ENCODE data around the gene SLC7A7. TPM values are rescaled to one million over a fixed set of nuclear protein-coding genes. Genes with fewer than 3 reads are reported as not detected.
"Not testable (repeated sequence)": the region's sequence is repeated elsewhere in the genome, so short reads cannot be mapped to it uniquely, and the experiment has no call there.

The SLC7A7 gene
- total and polyA plus RNA-seq, 2 of the 13 experiments (the other 11 are each of a cell fraction or from before 2014, with no cell fraction given) = 0.13 to 0.63 TPM

GRCh38 chr14:22852178-22852577 is 36.9 kb upstream of the SLC7A7 start:
- H4K20me1 ChIP-seq (ENCODE audit: insufficient read depth, low read length); ATAC-seq; FAIRE-seq; H3K4me2 ChIP-seq (ENCODE audit: low read depth, low read length); H3K9me3 ChIP-seq (ENCODE audit: low read length); DNase-seq (ENCODE audit: low spot score); BruUV-seq (replicated peaks); H3K79me2 ChIP-seq (ENCODE audit: insufficient read depth, low read length); H3K27ac ChIP-seq (ENCODE audit: extremely low read length, insufficient read depth, low read length); H2AFZ ChIP-seq (ENCODE audit: low read length); H3K9ac ChIP-seq (ENCODE audit: insufficient read depth, low read depth, low read length); H3K36me3 ChIP-seq (replicated peaks in 1 of 2; ENCODE audit: control insufficient read depth in 1 of 2, insufficient read depth in 2 of 2, low read length in 2 of 2); H3K4me3 ChIP-seq (replicated peaks in 1 of 3; ENCODE audit: insufficient read depth in 1 of 3, low read depth in 2 of 3, low read length in 3 of 3): not testable (repeated sequence)
- intact Hi-C loops (cut with micrococcal nuclease; ENCODE audit: unreplicated experiment) = loop anchor here (2.0 to 5.0 kb wide), 3 partner anchors 15 to 465 kb away; partner anchors contain the start of gene MMP14
- in situ Hi-C loops (cut with HindIII; ENCODE audit: extremely low pct_ligation_motif_present, low pct_unique_long_range_greater_than_20kb) = loop anchor here (10.0 kb wide), 1 partner anchor 77 kb away; no protein-coding TSS in a partner anchor
- TF ChIP-seq SMYD3 (CRISPR knock-in tag; IDR thresholded peaks at IDR 0.05) = 0 out of 2 replicates have a peak, but pooled peaks have one; percentile 6
- 0 out of 2 replicates have a peak, but pooled peaks have one; percentile 8 for TF ChIP-seq KDM3A (CRISPR knock-in tag; IDR thresholded peaks at IDR 0.05; ENCODE audit: low read depth)
- TF ChIP-seq ISX (CRISPR knock-in tag; conservative IDR thresholded peaks at IDR 0.05) = 0 out of 2 replicates have a peak, but pooled peaks have one; percentile 4
- 0 out of 2 replicates have a peak, but pooled peaks have one; percentile 15 for TF ChIP-seq ZNF569 (CRISPR knock-in tag; IDR thresholded peaks at IDR 0.05; ENCODE audit: borderline replicate concordance)
- WGBS (ENCODE audit: low lambda C conversion rate) = 69% methylated on average over 12 of the region's 12 CpGs
- Histone ChIP-seq H3K27me3 (ENCODE audit: control insufficient read depth in 1 of 2, insufficient read depth in 2 of 2, low read length in 2 of 2) (peaks cover 7 to 36% of the 10 kb centered on the region in 2 experiments; a peak in 4 of 5 replicates), H3K4me1 (ENCODE audit: insufficient read depth, low read length) (peaks cover 49% of the 10 kb centered on the region)
- ChIA-PET POLR2A (interaction anchor here (1.1 to 3.0 kb wide), 6 partner anchors 15 to 85 kb away, joined by 4 to 16 read pairs (median 10); partner anchors contain the start of genes LRP10, MMP14, MRPL52 and OXA1L), CTCF (ENCODE audit: low intra/inter-chr PET ratio, low total read pairs) (interaction anchor here (0.8 to 4.3 kb wide), 11 partner anchors 16 to 293 kb away, joined by 3 to 200 read pairs (median 15); partner anchors contain the start of genes LRP10, MMP14 and SLC7A7)

DNA sequence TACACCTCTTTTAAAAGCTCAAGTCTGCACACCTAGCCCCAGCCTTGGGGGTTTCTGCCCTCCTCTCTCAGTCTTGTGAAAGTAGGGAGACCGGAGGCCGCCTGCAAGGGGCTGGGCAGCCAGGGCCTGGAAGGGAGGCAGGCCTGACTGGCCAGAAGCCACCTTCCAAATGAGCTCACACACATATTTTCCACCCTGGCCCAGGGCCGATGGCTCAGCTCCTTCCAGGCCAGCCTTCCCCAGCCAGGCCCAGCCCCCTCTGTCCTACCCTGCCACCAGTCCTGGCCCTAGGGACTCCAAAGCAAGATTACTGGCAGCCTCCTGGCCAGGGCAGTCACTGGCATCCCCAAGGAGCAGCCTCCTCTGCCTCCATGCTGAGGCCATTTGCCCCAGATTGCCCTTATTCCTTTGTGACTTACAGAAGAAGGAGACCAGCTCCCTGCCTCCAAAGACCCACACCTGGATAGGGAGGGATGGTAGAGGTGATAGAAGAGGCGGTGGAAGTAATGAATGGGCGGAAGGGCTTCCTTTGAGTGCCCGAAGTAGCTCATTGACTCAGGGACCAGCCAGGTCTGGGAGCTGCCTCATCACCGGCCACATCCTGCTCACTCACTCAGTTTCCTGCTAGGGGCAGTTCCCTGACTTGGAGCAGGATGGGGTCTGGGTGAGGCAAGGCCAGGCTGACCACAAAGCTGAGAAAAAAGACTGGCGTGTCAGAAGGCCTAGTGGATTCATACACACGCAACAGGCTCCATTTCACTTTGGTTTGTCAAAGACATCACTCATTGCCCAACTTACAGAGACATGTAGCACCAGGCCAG is 35.9 kb upstream of the SLC7A7 start:
- Histone ChIP-seq H4K20me1 (ENCODE audit: insufficient read depth, low read length) (no peaks in the 10 kb centered on the region), H3K27ac (ENCODE audit: extremely low read length, insufficient read depth, low read length) (no peak overlapping the region), H2AFZ (ENCODE audit: low read length) (no peak overlapping the region), H3K4me1 (ENCODE audit: insufficient read depth, low read length) (peaks cover 49% of the 10 kb centered on the region), H3K27me3 (ENCODE audit: control insufficient read depth in 1 of 2, insufficient read depth in 2 of 2, low read length in 2 of 2) (peaks cover 7 to 45% of the 10 kb centered on the region in 2 experiments; a peak in 4 of 5 replicates), H3K4me2 (ENCODE audit: low read depth, low read length) (no peak overlapping the region), H3K79me2 (ENCODE audit: insufficient read depth, low read length) (no peaks in the 10 kb centered on the region), H3K9me3 (ENCODE audit: low read length) (no peaks in the 10 kb centered on the region), H3K36me3 (replicated peaks in 1 of 2; ENCODE audit: control insufficient read depth in 1 of 2, insufficient read depth in 2 of 2, low read length in 2 of 2) (no peaks in the 10 kb centered on the region), H3K4me3 (replicated peaks in 1 of 3; ENCODE audit: insufficient read depth in 1 of 3, low read depth in 2 of 3, low read length in 3 of 3) (no peak overlapping the region), H3K9ac (ENCODE audit: insufficient read depth, low read depth, low read length) (no peak overlapping the region)
- FAIRE-seq (no peak), ATAC-seq (no peak), DNase-seq (ENCODE audit: low spot score) (no peak)
- 40% methylated on average over 9 of the region's 9 CpGs for WGBS (ENCODE audit: low lambda C conversion rate)
- intact Hi-C loops (cut with micrococcal nuclease; ENCODE audit: unreplicated experiment) = loop anchor here (5.0 kb wide), 1 partner anchor 464 kb away; no protein-coding TSS in a partner anchor
- ChIA-PET POLR2A (interaction anchor here (0.7 to 3.0 kb wide), 8 partner anchors 12 to 281 kb away, joined by 3 to 16 read pairs (median 4); partner anchors contain the start of genes ABHD4, DAD1, MMP14 and MRPL52), CTCF (ENCODE audit: low intra/inter-chr PET ratio, low total read pairs) (interaction anchor here (1.0 to 4.3 kb wide), 5 partner anchors 28 to 292 kb away, joined by 5 to 200 read pairs (median 123); no protein-coding TSS in a partner anchor)
- in situ Hi-C loops (cut with HindIII; ENCODE audit: extremely low pct_ligation_motif_present, low pct_unique_long_range_greater_than_20kb) = loop anchor here (10.0 kb wide), 1 partner anchor 76 kb away; no protein-coding TSS in a partner anchor
- BruUV-seq (replicated peaks) = no TSS peak
- no peak for TF ChIP-seq ZNF547 (CRISPR knock-in tag; IDR thresholded peaks at IDR 0.05)
- no peak for TF ChIP-seq NFIC (IDR thresholded peaks at IDR 0.05; ENCODE audit: low read length)
- no peak for TF ChIP-seq ZNF331 (CRISPR knock-in tag; IDR thresholded peaks at IDR 0.05)
- no peak for TF ChIP-seq HNF4G (IDR thresholded peaks at IDR 0.05; ENCODE audit: borderline replicate concordance, low read depth, low read length)
- no peak for TF ChIP-seq HNF4G (CRISPR knock-in tag; IDR thresholded peaks at IDR 0.05; ENCODE audit: borderline replicate concordance, low read depth)
- no peak for TF ChIP-seq ZSCAN30 (CRISPR knock-in tag; IDR thresholded peaks at IDR 0.05)
- no peak for TF ChIP-seq ZSCAN21 (CRISPR knock-in tag; IDR thresholded peaks at IDR 0.05; ENCODE audit: borderline replicate concordance)

Measured in HepG2 (cell line).